Measurements from ENCODE around the gene RREB1.

GRCh38 chr6:7228662-7229375, 121.1 kb downstream of the RREB1 start:
- no peak for TF ChIP-seq POLR2AphosphoS5 (IDR thresholded peaks at IDR 0.05)
- no peak for TF ChIP-seq POLR2A (IDR thresholded peaks at IDR 0.05)
- no peak for TF ChIP-seq CTCF (IDR thresholded peaks at IDR 0.05)

Data from transverse colon (tissue), 4 donors.